ENCODE measurements around the gene CMTR1. TPM values are rescaled to one million over a fixed set of nuclear protein-coding genes. Genes with fewer than 3 reads are reported as not detected.

CMTR1 gene
- total RNA-seq, 1 donor from 2014 or later: 28.1 TPM

GRCh38 chr6:37392821-37393220 is 40.2 kb upstream of the CMTR1 start:
- no peaks in the 10 kb centered on the region for H3K27me3 Mint-ChIP-seq (ENCODE audit: low read depth)
- H3K27ac Mint-ChIP-seq (ENCODE audit: unreplicated experiment): no peak overlapping the region
- H3K4me1 Mint-ChIP-seq (ENCODE audit: low read depth): no peaks in the 10 kb centered on the region
- DNase-seq (ENCODE audit: low spot score): no peak
- H3K9me3 Mint-ChIP-seq (ENCODE audit: low read depth): no peaks in the 10 kb centered on the region
- no peak overlapping the region for H3K4me3 Mint-ChIP-seq (ENCODE audit: unreplicated experiment)
- no peak for TF ChIP-seq CTCF (IDR thresholded peaks at IDR 0.05)
- H3K36me3 Mint-ChIP-seq (ENCODE audit: low read depth): peaks cover 9% of the 10 kb centered on the region

GRCh38 chr6:37393381-37393929 is 39.6 kb upstream of the CMTR1 start:
- Mint-ChIP-seq H3K36me3 (ENCODE audit: low read depth) (peaks cover 9% of the 10 kb centered on the region), H3K9me3 (ENCODE audit: low read depth) (no peaks in the 10 kb centered on the region), H3K4me3 (ENCODE audit: unreplicated experiment) (no peak overlapping the region), H3K27ac (ENCODE audit: unreplicated experiment) (no peak overlapping the region), H3K4me1 (ENCODE audit: low read depth) (no peaks in the 10 kb centered on the region), H3K27me3 (ENCODE audit: low read depth) (no peaks in the 10 kb centered on the region)
- TF ChIP-seq CTCF (IDR thresholded peaks at IDR 0.05): no peak
- DNase-seq (ENCODE audit: low spot score): no peak

- no peaks in the 10 kb centered on the region for H3K9me3 Mint-ChIP-seq (ENCODE audit: low read depth)
- TF ChIP-seq CTCF (IDR thresholded peaks at IDR 0.05): no peak
- no peaks in the 10 kb centered on the region for H3K4me1 Mint-ChIP-seq (ENCODE audit: low read depth)
- H3K36me3 Mint-ChIP-seq (ENCODE audit: low read depth): peaks cover 9% of the 10 kb centered on the region
- no peak for DNase-seq (ENCODE audit: low spot score)
- H3K27me3 Mint-ChIP-seq (ENCODE audit: low read depth): peaks cover 4% of the 10 kb centered on the region
- no peak overlapping the region for H3K4me3 Mint-ChIP-seq (ENCODE audit: unreplicated experiment)
- H3K27ac Mint-ChIP-seq (ENCODE audit: unreplicated experiment): no peak overlapping the region
These were observed 36.3 kb upstream of the CMTR1 start for GRCh38 chr6:37396571-37397180.

GRCh38 chr6:37399131-37399530 is 33.9 kb upstream of the CMTR1 start:
- H3K9me3 Mint-ChIP-seq (ENCODE audit: low read depth): no peaks in the 10 kb centered on the region
- H3K4me3 Mint-ChIP-seq (ENCODE audit: unreplicated experiment): no peak overlapping the region
- peaks cover 2% of the 10 kb centered on the region for H3K36me3 Mint-ChIP-seq (ENCODE audit: low read depth)

More at GRCh38 chr6:37399131-37399530, 33.9 kb upstream of the CMTR1 start:
- H3K4me1 Mint-ChIP-seq (ENCODE audit: low read depth): no peaks in the 10 kb centered on the region
- TF ChIP-seq CTCF (IDR thresholded peaks at IDR 0.05): no peak
- DNase-seq (ENCODE audit: low spot score): no peak
- H3K27ac Mint-ChIP-seq (ENCODE audit: unreplicated experiment): no peak overlapping the region
- peaks cover 4% of the 10 kb centered on the region for H3K27me3 Mint-ChIP-seq (ENCODE audit: low read depth)

Data from chondrocyte (in vitro differentiated cells).